SIG-M5 (cell line): ENCODE results near the gene XPO5.
"Not testable (repeated sequence)": the region's sequence is repeated elsewhere in the genome, so short reads cannot be mapped to it uniquely, and the experiment has no call there.

ENCODE experiments used
- DNase-seq: peaks from one replicate; lab custom pipeline; 2025; lab: John Stamatoyannopoulos, UW

The XPO5 gene

DNA sequence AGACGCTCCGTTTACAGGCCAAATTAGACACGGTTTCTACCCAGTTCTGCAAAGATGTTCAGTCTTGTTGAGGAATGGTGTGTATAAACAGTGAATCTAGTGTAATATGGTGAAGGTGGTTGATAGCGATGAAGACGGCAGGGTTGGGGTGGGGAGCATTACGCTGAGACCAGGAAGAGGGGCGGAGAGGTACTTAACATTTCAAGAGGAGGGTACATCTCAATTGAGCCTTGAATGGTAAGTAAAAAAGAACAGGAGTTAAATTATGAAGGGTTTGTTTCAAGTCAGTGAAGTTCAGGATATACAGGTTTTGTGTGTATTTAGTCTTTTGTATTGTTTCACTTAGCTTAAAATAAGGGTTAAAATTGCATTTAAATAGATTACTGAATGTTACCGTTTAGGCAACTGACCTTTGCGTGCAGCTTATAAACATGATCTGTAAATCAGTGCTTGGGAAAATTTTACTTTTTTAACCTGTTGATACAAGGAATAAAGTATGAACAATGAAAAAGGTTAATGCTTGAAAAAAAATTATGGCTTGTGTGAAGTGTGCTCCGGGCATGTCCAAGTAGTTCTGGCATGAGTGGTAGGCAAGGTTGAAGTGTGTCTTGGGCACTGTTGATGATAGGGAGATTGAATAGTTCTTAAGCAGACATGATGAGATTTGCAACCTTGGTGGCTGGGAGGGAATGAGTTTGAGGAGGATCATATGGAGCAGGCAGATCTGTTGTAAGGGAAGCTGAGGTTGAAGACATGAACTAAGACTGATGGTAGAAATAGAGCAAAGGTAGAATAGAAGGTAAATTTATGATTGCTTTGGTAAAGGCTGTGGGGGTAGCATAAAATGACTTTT lies 58.1 kb downstream of the XPO5 start:
- no peak for DNase-seq

DNA sequence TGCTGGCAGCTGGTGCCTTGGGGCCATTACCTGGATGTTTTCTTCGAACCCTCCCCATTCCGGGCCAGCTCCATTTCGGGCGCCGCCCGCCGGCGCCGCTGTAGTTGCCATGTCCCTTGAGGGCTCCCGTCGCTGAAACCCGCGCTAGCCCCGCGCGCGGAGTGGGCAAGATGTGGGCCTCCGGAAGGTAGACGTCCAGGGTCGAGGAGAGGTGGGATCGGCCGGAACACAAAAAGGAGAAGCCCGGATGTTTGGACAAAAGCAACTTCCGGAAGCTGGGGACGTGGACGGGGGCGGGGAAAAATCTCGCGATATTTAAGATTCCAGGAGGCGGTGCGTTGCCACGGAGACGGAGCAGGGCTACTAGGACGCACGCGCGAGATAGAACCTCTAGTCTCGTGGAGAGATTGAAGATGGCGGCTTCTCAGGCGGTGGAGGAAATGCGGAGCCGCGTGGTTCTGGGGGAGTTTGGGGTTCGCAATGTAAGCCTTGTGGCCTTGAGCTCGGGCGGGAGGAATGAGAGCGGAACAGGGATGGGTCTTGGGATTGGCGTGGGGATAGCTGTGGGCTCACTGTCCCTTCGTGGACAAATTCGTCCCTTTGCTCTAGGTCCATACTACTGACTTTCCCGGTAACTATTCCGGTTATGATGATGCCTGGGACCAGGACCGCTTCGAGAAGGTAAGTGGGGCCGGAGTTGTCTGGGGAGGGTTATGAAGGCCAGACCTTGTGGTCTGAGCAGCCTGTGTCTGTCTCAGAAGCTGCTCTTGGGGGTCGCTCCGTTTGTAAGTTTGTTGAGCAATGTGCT lies 58.9 kb downstream of the XPO5 start, which contains the start of the genes POLR1C and YIPF3:
Gene POLR1C, plus strand, starts transcription at position 393 of the 808 bp plus-strand sequence. Its CDS starts 21 bp downstream, at position 414.
Gene YIPF3, minus strand, starts transcription at position 230 of the 808 bp plus-strand sequence. Its CDS starts 119 bp downstream, at position 111.
- peak; percentile 86 for DNase-seq

DNA sequence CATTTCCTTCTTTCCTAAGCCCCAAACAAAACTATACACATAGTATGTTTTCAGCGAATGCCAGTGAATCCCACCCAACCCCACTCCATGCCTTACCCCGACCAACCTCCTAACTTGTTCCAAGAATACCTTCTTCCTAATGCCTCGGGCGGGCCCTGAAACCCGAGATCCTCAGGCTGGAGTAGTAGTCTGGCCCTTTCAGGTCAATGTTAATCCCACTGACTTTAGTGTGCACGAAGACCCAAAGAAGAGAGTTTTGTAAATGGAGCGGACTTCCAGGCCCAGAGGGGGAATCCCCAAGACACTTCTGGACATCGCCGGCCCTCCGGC lies 59.5 kb downstream of the XPO5 start:
- DNase-seq: no peak

DNA sequence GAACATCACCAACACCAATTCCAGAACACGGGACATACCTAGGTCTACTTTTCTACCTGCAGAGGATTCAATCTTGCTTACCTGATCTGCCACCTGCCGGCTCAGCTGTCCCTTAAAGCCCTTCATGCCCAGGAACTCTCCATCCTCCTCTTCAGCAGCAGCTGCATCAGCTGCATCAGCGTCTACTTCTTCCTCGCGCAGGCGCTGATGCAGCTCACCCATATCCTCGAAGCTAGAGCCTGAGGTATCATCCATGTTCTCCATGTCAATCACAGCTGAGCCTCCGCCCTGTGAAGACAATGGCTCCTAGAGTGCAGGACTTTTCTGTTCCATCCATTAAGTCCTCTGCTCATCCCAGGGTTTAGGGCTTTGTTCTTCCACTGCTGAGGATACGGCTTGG lies 60.0 kb downstream of the XPO5 start:
- DNase-seq: no peak

DNA sequence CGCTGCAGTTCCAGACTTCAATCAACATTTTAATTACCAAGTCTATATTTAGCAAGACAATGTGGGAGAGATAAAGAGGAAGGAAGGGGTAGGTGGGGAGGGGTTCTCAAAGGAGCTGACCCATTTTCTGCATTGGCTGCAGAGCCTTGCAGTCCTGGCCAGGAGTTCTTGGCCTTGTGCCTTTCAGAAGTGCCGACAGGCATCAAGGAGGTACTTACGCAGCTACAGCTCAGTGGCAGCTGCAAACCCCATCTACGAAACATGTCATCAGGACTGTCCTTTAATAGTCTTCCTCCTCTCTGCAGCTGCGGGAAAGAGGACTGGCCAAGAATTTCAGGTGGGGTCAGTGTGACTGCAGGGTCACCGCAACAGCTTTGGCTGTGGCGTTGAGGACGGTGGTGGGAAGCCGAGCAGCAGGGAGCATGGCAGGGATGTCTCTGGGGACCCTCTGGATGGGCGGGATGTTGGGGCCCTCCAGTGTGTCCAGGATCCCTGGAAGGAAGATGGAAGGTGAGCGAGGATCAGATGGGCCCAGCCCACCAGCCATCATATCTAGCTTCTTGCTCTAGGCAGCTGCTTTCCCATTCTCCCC lies 63.9 kb downstream of the XPO5 start:
- no peak for DNase-seq

DNA sequence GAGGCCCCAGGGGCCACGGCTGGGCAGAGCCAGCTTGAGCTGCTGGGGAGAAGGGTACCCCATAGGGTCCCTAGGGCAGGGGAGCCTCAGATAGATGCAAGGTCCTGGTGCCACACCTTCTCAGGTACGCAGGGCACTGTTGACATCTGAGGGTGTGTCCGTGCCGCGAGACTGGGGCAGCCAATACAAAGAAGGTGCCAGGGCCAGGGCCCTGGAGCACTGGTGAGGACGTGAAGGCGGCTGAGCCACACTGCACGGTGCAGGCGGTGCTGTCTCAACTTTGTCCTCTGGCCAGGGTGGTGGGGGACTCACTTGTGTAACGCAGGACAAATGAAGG lies 65.0 kb downstream of the XPO5 start:
- no peak for DNase-seq

DNA sequence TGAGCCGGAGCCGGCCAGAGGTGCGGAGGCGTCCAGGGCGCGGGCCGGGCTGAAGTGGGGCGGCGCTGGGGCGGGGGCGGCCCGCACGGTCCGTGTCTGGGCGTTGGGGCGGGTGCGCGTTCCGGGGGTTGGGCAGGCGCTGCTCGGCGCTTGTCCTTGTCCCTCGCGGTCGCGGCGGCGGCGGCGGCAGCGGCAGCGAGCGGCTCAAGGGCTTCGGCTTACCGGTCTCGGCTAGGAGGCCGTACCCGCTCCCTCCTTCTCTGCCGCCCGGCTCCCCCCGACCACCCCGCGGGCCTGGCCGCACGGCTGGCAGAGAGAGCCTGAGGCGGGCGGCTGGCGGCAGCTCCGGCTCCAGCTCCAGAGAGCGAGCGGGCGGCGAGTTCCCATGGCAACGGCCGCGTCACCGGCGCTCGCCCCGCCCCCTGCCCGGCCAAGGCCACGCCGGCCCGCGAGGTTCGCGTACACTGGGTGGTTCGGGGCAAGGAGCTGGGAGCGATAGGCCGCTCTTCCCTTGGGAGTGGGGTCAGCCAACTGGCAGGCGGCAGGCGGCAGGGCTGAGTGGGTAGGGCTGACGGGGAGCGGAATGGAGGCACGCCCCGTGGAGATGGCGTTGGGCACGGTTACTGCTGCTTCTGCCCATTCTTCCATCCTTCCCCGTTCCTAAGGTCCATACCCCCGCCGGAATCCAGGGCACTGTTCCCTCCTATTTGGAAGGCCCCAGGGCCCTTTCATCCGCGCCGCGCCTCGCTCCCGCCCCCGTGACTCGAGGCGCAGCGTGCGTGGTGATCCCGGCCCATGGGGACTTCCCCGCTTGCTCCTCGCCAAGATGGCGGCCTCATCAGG lies 65.6 kb downstream of the XPO5 start, which contains the start of gene LRRC73:
Gene LRRC73, minus strand, starts transcription at position 363 of the 843 bp plus-strand sequence. CDS start 561 bp downstream, outside the sequence.
- DNase-seq: no peak

DNA sequence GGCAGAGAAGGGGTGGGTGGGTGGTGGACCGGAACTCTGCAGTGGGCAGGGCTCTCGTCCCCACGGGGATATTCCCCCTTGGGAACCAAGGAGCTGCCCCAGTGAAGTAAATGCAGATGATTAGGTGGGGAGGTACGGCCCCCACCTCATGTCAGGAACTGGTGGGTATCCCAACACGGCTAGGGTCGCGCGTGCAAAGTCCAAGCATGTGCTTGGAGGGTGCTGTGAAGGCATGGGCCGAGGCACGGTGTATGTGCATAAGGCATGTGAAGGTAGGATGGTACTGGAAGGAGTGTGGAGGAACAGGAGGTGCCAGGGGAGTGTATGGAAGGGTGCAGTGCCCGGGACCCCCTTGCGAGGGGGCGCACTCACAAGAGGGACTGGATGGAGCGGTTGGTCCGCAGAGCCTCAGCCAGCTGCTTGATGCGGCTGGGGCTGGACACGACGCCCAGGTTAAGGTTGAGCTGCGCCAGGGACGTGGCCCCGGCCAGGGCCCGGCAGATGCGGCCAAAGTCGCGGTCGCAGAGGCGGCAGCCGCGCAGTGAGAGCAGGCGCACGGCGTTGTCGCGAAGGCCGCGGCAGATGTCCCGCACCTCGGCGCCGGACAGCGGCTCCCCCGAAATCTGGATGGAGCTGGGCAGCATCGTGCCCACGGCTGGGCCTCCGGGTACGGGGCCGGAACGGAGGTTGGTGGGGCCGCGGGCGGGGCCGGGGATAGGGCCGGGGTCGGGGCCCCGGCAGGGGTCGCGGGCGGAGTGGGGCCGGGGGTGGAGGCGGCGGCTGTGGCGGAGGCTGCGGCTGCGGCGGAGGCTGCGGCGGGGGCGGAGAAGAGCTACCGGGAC lies 66.5 kb downstream of the XPO5 start:
- no peak for DNase-seq

DNA sequence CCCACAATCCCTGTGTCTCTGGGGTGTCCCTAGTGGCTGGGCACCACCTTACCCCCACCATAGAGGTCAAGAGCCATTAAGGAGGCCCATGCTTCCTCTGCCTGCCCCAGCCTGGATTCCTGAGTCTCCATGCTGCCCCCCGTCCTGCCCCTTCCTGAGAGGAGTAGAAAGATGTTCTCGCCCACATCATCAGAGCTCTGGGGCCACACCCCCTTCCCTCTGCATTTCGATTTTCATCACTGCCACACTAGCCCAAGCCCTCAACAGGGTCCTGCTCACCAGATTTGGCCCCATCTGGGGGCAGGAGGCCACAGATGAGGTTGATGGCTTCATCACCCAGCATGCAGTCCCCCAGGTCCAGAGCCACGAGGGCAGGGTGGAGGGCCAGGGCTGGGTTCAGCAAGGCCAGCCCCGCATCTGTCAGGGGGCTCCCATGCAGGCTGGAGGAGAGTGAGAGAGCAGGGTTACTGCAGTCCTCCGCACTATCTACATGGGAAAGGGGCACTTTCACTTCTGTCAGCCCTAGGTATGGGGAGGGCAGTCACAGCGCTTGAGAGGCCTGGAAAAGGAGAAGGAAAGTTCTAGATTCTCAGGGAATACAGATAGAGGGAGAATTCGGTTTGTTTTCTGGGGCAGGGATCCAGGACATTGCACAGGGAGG lies 67.2 kb downstream of the XPO5 start:
- no peak for DNase-seq

DNA sequence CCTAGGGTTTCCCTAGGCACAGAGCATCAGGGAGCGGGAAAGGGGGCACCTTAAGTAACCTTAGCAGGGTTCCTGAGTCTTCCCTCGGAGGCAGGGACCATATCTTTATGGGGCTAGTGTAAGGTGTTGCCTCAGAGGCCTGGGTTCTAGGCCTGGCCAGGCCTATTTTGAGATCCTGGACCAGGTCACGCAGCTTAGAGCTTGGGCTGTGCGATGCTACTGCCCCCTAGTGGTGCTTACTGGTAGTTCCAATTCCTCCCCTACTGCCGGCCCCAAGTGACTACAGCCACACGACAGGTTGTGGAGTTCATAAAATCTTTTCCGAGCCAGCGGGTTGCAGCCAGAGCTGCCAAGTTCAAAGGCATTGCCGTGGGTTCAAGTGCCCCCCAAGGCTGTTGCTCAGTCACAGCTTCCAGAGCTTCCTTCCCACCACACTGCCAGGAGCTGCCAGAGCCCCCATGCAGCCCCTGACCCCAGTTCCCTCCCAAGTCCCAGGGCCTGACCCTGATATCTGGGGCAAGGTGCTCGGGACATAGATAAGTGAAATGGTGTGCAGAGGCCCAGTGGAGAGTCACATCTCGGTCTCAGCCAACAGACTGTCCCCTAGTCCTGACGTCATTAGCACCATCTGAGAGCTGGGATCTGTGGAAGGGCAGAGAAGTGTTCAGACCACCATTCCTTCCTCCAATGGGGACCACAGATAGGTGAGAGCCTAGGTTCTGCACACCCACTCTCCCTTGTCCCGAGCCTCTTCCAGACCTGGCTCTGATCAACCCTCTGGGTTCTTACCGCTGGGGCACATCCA lies 69.0 kb downstream of the XPO5 start:
- DNase-seq: no peak

DNA sequence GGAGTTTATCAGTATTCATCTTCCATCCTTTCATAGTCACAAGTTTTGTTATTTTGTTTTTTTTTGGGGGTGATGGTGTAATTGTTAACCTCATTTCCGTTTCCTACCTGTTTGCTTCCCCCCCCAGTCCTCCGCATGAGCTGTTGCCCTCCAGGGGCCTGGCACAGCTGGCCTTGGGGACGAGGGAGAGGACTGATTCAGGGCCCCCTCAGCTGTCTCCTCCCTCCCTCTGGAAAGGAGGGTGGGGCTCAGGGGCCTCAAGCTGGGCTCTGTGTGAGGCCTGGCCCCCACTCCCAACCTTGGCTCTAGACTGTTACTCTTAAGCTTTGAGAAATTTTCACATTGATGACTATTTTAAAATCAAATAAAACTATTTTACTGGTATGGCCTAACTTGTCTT lies 69.7 kb downstream of the XPO5 start:
- DNase-seq: no peak

DNA sequence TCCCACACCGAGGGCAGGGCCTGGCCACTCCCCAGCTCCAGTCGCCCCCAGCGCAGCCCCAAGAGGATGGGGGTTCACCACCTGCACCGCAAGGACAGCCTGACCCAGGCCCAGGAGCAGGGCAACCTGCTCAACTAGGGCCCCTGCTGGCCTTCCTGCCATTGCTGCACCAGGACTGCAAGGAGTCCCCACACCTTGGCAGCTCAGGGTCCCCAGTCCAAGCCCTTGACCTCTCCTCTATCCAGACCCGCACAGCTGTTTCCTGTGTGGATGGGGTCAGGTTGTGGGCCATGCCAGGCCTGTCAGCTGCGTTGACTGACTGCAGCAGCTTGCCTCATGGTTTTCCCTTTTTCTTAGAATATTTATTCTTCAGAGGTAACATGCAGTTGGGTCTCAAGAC lies 70.1 kb downstream of the XPO5 start:
- no peak for DNase-seq

DNA sequence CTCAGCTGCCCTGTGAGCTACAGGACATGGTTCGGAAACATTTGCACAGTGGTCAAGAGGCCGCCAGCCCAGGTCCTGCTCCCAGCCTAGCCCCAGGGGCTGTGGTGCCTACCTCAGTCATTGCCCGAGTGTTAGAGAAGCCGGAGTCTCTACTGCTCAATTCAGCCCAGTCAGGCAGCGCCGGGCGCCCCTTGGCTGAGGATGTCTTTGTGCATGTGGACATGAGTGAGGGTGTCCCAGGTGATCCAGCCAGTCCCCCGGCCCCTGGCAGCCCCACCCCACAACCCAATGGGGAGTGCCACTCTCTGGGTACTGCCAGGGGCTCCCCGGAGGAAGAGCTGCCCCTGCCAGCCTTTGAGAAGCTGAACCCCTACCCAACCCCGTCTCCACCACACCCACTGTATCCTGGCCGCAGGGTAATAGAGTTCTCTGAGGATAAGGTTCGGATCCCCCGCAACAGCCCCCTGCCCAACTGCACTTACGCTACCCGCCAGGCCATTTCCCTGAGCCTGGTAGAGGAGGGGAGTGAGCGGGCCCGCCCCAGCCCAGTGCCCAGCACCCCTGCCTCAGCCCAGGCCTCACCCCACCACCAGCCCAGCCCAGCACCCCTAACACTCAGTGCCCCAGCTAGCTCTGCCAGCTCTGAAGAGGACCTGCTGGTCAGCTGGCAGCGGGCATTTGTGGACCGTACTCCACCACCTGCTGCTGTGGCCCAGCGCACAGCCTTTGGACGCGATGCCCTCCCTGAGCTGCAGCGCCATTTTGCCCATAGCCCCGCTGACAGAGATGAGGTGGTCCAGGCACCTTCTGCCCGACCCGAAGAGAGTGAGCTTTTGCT lies 70.9 kb downstream of the XPO5 start:
- no peak for DNase-seq

DNA sequence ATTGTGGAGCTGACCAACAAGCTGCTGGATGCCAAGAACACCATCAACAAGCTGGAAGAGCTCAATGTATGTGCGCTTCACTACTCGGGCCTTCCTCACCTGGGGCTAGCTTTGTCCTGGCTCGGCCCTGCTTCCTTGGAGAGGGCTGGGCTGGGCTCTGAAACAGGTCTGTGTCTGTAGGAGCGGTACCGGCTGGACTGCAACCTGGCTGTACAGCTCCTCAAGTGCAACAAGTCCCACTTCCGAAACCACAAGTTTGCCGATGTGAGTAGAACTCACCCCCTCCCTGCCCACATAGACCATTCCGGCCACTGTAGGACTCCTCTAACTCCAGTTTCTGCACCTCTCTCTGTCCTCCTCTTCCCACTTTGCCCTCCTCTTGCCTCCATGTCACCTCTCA lies 72.4 kb downstream of the XPO5 start:
- DNase-seq: no peak

DNA sequence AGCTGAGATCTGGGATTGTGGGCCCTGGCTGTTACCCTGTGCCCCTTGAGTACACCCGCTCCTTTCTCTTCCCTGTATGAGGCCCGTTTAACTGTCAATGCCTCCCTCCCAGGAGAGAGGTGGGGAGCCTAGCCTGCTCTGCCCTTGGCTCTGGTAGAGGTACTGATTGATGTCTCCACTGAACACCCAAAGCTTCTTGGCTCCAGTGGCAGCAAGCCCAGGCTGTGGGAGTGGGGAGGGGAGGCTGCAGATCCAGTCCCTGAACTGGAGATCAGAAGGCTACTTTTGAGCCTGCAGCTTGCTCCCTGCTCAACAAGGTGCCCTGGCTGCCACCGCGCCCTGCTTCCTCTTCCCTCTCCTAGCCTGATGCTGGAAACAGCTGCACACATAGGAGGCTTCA lies 73.2 kb downstream of the XPO5 start:
- no peak for DNase-seq

DNA sequence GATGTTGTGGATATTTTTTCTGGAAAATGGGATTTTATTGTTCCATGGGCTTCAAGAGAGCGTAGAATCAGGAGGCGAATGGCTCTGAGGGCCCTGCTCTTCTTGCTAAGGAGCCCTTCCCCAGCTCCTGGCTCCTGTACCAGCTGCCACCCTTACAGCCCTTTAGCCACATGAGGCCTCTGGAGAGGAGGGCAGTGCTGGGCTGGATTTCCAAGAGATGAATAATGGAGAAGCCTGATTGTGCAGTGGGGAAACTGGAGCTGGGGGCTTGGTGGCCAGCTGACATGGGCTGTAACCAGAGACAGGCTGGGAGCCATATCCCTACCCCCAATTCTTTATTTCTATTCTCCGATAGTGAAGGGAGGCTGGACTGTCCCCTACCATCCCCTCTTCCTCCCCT lies 74.9 kb downstream of the XPO5 start:
- no peak for DNase-seq

DNA sequence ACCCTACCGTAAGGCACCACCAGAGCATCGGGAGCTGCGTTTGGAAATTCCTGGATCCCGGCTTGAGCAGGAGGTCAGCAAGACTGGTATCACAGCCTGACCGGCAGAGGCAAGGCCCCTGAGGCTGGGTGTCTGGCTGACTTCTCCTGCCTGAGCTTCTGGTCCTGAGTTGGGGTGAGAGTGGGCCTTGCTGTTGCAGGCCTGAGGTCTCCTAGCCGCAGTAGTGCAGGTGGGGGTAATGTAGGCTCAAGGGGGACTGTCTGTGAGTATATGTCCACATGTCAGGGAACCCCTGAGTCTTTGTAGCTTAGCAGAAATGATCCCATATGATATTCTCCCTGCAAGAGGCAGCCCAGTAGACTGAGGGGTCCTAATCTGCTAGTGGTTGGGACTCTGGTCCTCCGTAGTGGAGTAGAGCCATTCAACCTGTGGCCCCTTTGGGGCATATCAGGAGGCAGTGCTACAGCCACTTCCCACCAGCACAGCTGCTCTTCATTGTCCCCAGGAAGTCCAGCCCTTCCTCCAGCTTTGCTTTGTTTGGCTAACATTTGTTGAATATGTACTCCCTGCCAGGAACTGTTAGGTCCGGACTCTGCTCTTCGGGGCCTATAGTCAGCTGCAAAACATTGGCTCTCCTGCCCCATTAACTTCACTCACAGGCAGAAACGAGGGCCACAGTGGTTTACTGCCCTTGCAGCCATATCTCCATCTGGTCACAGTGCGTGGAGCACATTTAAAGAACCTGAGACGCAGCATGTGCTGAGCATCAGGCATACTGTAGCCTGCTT lies 76.6 kb downstream of the XPO5 start:
- no peak for DNase-seq

DNA sequence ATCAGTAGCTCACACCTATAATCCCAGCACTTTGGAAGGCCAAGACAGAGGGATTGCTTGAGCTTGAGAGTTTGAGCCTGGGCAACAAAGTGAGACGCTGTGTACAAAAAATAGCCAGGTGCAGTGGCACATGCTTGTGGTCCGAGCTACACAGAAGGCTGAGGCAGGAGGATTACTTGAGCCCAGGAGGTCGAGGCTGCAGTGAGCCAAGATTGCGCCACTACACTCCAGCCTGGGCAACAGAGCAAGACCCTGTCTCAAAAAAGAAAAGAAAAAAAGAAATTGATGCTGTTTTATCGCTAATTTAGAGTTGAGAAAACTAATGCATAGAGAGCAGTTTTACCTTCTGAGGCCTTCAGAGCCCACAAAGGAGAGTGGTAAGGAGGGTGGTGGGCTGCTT lies 77.5 kb downstream of the XPO5 start:
- DNase-seq: not testable (repeated sequence)
